Measurements from ENCODE around the gene ZSWIM8. TPM values are rescaled to one million over a fixed set of nuclear protein-coding genes. Genes with fewer than 3 reads are reported as not detected.
"Not testable (repeated sequence)": the region's sequence is repeated elsewhere in the genome, so short reads cannot be mapped to it uniquely, and the experiment has no call there.

The ZSWIM8 gene
- total RNA-seq, 2 donors from 2014 or later = 72.0 to 81.3 TPM

DNA sequence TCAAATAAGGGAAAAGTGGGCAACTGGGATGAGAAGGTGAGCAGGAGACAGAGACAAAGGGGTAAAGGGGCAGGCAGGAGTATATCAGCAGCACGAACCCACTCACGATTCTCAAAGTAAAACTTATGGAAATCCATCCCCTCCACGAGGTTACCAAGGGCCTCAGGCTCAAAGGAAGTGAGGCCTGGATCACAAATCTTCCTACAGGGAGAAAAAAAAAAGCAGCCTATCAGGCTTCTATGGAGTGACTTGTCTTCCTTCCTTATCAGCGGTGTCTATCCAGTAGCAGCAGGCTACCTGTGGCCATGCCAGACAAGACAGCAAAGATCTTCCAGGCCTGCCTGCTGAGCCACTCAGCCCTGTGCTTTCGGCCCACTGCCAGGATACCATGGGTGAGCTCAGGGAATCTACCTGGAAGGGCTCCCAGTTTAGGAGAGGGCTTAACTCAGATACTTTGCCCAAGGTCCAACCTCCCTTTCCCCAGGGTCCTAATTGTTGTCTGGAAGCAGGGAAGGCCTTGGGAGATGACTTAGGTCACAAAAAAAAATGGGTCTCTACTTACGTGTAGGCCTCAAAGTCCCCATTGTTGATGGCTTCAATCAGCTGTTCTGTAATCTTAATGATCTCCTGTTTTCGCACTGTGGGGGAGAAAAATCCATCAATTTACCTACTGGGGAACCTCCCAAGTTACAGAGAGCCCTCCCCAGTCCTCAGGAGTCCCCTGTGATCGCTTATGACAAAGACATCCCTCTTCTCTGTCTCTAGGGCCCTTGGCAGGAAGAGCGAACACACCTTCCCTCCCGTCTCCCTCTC, 31.7 kb downstream of the ZSWIM8 start:
- Mint-ChIP-seq H3K27me3 (ENCODE audit: low read depth) (no peaks in the 10 kb centered on the region), H3K36me3 (ENCODE audit: insufficient read depth in 2 of 2) (peaks cover 0 to 7% of the 10 kb centered on the region in 2 donors), H3K4me1 (ENCODE audit: low read depth) (peaks cover 6% of the 10 kb centered on the region), H3K9me3 (no peaks in the 10 kb centered on the region), H3K4me3 (no peak overlapping the region), H3K27ac (no peak overlapping the region)
- ATAC-seq (replicated peaks in 1 of 2) (no peak), DNase-seq (no peak)

DNA sequence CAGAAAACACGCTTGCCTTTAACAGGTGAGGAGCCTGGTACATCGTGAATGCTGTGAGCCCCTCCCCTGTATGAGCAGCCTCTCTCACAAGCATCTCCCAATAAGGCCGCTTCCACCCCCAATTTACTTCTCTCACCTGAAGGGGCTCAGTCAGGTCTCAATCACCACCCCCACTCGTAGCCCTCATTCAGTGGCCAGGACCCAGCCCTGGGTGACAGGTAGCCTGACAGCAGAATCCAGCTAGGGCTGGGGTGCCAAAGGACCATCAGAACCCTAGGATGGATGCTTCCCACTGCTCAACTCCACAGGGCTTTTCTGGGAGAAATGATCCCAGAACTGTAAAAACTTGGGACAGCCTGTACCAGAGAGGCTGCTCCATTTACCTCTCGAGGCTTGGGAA, 32.4 kb downstream of the ZSWIM8 start:
- ATAC-seq (replicated peaks in 1 of 2) (no peak), DNase-seq (no peak)
- Mint-ChIP-seq H3K4me3 (no peak overlapping the region), H3K9me3 (no peaks in the 10 kb centered on the region), H3K27me3 (ENCODE audit: low read depth) (no peaks in the 10 kb centered on the region), H3K4me1 (ENCODE audit: low read depth) (no peaks in the 10 kb centered on the region), H3K27ac (no peak overlapping the region), H3K36me3 (ENCODE audit: insufficient read depth in 2 of 2) (peaks cover 0 to 3% of the 10 kb centered on the region in 2 donors)

DNA sequence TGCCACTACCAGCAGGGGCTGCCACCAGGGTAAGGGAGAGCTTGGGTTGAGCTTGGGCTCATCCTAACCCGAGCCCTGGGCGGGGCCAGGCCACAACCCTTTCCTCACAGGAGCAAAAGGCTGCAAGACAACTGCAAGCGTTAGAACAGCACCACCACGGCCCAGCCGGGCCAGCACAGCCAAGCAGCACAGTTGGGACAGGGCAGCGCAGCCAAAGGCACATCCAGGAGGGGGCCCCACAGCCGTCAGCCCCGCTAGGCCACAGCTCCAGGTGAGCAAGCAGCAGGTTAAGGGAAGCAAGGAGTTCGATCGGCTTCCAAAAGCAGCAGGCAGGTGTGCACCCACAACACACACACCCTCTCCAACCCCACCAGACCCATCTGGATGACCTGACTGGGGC, 33.0 kb downstream of the ZSWIM8 start:
- no peaks in the 10 kb centered on the region for H3K27me3 Mint-ChIP-seq (ENCODE audit: low read depth)
- ATAC-seq (replicated peaks in 1 of 2) = no peak
- H3K27ac Mint-ChIP-seq = no peak overlapping the region
- no peaks in the 10 kb centered on the region for H3K4me1 Mint-ChIP-seq (ENCODE audit: low read depth)
- H3K9me3 Mint-ChIP-seq = no peaks in the 10 kb centered on the region
- H3K4me3 Mint-ChIP-seq = no peak overlapping the region
- DNase-seq = no peak
- no peaks in the 10 kb centered on the region for H3K36me3 Mint-ChIP-seq (ENCODE audit: insufficient read depth in 2 of 2)

DNA sequence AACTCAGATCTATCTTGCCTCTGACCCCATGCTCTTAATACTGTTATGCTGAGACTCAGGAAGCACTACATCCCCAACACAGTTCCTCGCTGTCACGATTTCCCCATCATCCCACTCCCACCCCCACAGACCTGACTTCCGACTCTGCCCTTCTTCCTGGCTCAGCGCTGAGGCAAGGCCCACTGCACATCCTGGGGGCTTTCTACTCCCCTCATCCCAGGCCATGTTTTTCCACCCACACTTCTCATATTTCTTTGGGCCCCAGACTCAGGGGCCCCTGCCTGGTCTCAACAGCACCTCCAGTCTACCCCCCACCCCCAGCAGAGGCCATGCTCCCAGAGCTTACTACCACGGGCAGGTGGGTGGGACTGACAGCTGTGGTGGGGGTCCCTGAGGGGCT, 33.7 kb downstream of the ZSWIM8 start:
- Mint-ChIP-seq H3K4me3 (no peak overlapping the region), H3K27ac (no peak overlapping the region), H3K36me3 (ENCODE audit: insufficient read depth in 2 of 2) (no peaks in the 10 kb centered on the region), H3K9me3 (no peaks in the 10 kb centered on the region), H3K4me1 (ENCODE audit: low read depth) (no peaks in the 10 kb centered on the region), H3K27me3 (ENCODE audit: low read depth) (no peaks in the 10 kb centered on the region)
- DNase-seq (no peak), ATAC-seq (replicated peaks in 1 of 2) (no peak)

DNA sequence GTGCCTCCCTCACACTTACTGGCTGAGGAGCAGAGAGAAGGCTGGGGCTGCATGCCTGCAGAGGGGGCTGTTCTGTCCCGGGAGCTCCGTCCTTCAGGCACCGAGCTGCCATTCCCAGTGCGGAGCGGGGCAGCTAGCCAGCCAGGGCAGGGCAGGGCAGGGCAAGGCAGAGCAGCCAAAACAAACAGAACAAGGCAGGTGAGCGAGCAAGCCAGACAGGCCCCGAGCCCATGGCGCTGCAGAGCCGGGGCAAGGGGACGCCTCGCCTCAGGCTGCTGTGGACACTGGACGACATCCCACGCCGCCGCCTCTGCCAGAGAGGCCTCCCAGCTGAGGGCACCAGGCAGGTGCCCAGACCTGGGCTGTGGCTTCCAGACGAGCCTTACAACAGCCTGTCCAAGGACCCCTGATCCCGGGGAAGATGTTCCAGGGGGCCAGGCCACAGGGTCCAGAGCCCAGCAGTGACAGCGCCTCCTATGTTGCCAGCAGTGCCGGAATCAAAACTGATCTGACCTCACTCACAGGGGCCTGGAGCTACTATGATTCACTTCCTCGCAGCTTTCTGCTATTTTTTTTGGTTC, 34.2 kb downstream of the ZSWIM8 start:
- H3K9me3 Mint-ChIP-seq = no peaks in the 10 kb centered on the region
- H3K4me3 Mint-ChIP-seq = no peak overlapping the region
- H3K4me1 Mint-ChIP-seq (ENCODE audit: low read depth) = no peaks in the 10 kb centered on the region
- no peaks in the 10 kb centered on the region for H3K27me3 Mint-ChIP-seq (ENCODE audit: low read depth)
- H3K27ac Mint-ChIP-seq = peak overlapping the region; percentile 67
- ATAC-seq (replicated peaks in 1 of 2) (no peak), DNase-seq (no peak)
- no peaks in the 10 kb centered on the region for H3K36me3 Mint-ChIP-seq (ENCODE audit: insufficient read depth in 2 of 2)

DNA sequence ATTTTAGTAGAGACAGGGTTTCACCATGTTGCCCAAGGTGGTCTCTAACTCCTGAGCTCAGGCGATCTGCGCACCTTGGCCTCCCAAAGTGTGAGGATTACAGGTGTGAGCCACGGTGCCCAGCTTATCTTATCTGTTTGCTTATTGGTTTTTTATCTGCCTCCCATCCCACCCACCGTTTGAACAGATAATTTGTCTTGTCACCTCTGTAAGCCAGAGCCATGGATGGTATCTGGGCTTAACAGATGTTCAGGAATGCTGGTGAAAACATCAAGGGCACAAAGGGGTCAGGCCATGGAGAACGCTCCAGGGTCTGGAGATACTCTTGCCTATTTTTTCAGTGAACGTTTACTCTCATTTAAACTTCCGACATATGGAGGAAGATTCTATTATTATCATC, 38.0 kb downstream of the ZSWIM8 start:
- ATAC-seq (replicated peaks in 1 of 2) (no peak), DNase-seq (no peak)
- Mint-ChIP-seq H3K27me3 (ENCODE audit: low read depth) (no peaks in the 10 kb centered on the region), H3K36me3 (ENCODE audit: insufficient read depth in 2 of 2) (no peaks in the 10 kb centered on the region), H3K4me1 (ENCODE audit: low read depth) (no peaks in the 10 kb centered on the region), H3K27ac (peak overlapping the region; percentile 52), H3K9me3 (no peaks in the 10 kb centered on the region), H3K4me3 (no peak overlapping the region)

DNA sequence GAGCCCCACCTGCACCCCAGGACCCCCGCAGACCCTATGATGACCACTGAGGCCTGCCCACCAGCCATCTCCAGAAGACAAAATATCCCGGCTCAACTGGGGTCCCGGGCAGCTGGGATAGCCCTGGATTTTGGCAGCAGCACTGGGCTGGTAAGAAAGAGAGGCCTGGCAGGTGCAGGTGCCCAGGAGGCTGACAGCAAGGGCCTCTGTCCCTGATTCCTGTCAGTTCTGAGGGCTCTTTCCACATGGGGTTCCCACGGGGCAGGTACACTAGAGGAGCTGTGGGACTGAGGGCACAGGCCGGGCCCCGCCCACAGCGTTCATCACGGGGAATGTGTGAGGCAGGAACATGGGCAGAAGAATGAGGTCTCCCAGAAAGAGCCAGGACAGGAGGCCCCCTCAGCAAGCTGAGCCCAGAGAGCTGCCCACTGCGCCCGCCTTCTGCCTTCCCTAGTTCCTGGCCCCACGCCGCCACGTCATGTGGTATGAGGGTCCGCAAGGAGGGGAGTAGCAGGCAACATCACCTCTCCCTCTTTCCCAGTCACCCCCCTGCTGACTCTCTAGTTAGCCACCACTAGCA, 38.8 kb downstream of the ZSWIM8 start:
- Mint-ChIP-seq H3K4me3 (no peak overlapping the region), H3K36me3 (ENCODE audit: insufficient read depth in 2 of 2) (no peaks in the 10 kb centered on the region), H3K9me3 (no peaks in the 10 kb centered on the region), H3K4me1 (ENCODE audit: low read depth) (no peaks in the 10 kb centered on the region), H3K27ac (no peak overlapping the region), H3K27me3 (ENCODE audit: low read depth) (no peaks in the 10 kb centered on the region)
- no peak for ATAC-seq (replicated peaks in 1 of 2)
- DNase-seq = no peak

DNA sequence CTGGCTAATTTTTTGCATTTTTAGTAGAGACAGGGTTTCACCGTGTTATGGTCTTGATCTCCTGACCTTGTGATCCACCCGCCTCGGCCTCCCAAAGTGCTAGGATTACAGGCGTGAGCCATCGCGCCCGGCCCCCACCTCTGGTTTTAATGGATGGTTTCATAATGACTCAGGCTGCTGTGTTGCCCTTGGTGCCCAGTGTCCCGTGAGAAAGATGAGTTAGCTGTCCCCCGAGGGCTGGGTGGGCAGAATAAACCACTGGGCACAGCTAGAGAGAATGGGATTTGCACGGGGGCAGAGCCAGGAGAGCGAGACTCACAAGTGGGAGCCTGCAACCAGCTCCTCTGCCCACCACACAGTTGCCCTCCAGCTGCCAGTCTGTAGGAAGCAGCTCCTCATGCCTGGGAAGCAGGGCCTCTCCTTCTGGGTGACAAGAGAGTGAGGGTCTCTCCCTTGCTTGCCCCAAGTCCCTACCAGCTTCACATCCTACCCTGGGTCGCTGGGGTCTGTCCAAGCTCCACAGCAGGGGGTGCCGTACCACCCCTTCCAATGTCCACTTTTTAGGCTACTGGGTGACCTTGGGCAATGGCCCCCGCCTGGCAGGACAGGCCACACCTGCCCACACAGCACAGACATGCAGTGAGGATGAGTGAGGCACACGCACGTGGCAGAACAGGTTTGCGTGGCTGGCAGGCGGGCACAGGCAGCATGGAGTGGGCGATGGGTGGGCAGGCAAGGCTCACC, 42.1 kb downstream of the ZSWIM8 start:
- H3K36me3 Mint-ChIP-seq (ENCODE audit: insufficient read depth in 2 of 2) = no peaks in the 10 kb centered on the region
- no peaks in the 10 kb centered on the region for H3K9me3 Mint-ChIP-seq
- no peaks in the 10 kb centered on the region for H3K27me3 Mint-ChIP-seq (ENCODE audit: low read depth)
- no peak for DNase-seq
- no peak for ATAC-seq (replicated peaks in 1 of 2)
- H3K27ac Mint-ChIP-seq = no peak overlapping the region
- H3K4me3 Mint-ChIP-seq = no peak overlapping the region
- H3K4me1 Mint-ChIP-seq (ENCODE audit: low read depth) = no peaks in the 10 kb centered on the region

DNA sequence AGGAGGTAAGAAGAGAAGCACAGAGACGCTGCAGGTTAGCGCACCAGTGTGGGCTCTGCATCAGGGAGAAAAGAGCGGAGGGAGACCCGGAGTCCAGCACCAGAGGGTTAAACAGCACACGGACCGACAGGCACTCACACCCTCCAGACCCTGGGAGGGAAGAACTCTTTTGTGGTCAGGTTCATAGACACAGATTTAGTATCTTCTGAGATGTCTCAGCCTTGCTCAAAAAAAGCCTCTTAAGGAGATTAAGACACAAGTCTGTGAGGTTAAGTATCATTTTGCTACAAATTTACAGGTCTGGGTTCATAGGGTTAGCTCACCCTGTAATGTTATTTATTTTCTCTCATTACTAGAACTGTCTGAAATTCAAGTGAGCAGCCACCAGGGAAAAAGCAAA, 42.8 kb downstream of the ZSWIM8 start:
- Mint-ChIP-seq H3K4me1 (ENCODE audit: low read depth) (no peaks in the 10 kb centered on the region), H3K27me3 (ENCODE audit: low read depth) (no peaks in the 10 kb centered on the region), H3K36me3 (ENCODE audit: insufficient read depth in 2 of 2) (no peaks in the 10 kb centered on the region), H3K9me3 (no peaks in the 10 kb centered on the region), H3K27ac (no peak overlapping the region), H3K4me3 (no peak overlapping the region)
- DNase-seq (no peak), ATAC-seq (replicated peaks in 1 of 2) (no peak)

DNA sequence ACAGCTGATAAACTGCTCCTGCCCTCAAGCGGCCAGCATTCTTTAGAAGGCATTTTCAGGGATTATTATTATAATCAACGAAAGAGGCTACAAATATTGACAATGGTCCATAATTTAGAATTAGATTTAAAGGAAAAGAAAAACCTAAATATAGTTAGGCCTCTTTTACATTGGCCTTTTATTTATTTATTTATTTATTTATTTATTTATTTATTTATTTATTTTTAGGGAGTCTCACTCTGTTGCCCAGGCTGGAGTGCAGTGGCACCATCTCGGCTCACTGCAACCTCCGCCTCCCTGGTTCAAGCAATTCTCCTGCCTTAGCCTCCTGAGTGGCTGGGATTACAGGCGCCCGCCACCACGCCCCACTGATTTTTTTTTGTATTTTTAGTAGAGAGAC, 43.7 kb downstream of the ZSWIM8 start:
- not testable (repeated sequence) for H3K4me1 Mint-ChIP-seq (ENCODE audit: low read depth); DNase-seq; H3K27me3 Mint-ChIP-seq (ENCODE audit: low read depth); ATAC-seq (replicated peaks in 1 of 2); H3K36me3 Mint-ChIP-seq (ENCODE audit: insufficient read depth in 2 of 2); H3K4me3 Mint-ChIP-seq; H3K27ac Mint-ChIP-seq; H3K9me3 Mint-ChIP-seq

DNA sequence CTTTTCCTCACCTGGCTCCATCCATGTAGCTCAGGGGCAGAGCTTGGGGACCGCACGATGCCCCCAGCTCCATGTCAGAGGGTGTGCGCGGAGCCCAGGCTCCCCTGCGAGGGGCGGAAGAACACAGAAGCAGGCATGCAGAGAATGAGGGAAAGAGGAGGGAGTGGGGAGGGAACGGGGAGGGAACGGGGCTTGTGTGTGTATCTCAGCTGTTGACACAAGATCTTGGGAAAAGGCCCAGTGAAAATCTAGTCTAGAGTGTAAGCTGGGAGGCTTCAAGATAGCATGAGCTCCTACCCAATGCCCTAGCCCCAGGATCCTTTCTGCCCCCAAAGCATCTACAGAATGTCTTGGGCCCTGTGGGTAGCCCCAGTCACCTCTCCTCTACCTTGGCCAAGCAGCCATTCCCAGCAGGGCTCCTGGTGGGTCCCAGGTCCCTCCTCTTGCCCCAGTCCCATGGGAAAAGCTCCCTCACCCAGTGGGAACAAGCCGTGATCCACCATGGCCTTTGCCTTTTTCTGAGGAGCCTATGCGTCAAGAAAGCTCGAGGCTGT, 51.1 kb downstream of the ZSWIM8 start:
- ATAC-seq (replicated peaks in 1 of 2) (no peak), DNase-seq (no peak)
- H3K4me3 Mint-ChIP-seq = no peak overlapping the region
- H3K4me1 Mint-ChIP-seq (ENCODE audit: low read depth) = no peaks in the 10 kb centered on the region
- H3K27me3 Mint-ChIP-seq (ENCODE audit: low read depth) = no peaks in the 10 kb centered on the region
- H3K27ac Mint-ChIP-seq = no peak overlapping the region
- H3K9me3 Mint-ChIP-seq = no peaks in the 10 kb centered on the region
- no peaks in the 10 kb centered on the region for H3K36me3 Mint-ChIP-seq (ENCODE audit: insufficient read depth in 2 of 2)

DNA sequence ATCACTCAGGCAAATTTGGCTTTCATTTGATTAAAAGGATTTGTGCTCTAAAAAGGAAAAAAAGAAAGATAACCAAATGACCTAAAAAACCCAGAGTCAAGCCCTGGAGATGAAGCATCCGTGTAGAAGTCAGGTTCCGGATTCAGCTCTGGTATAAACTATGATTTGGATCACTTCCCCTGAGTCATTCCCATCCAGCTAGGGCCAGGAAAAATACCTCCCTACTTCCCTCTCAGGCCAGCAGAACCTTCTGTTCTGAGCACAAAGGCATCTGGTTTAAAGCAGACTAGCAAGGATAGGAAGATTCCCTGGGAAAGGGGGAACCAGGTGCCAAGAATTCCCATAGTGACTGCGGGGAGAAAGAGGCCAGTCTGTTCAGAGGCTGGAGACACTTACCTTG, 51.7 kb downstream of the ZSWIM8 start:
- Mint-ChIP-seq H3K27ac (no peak overlapping the region), H3K36me3 (ENCODE audit: insufficient read depth in 2 of 2) (no peaks in the 10 kb centered on the region), H3K4me3 (no peak overlapping the region), H3K4me1 (ENCODE audit: low read depth) (no peaks in the 10 kb centered on the region), H3K27me3 (ENCODE audit: low read depth) (no peaks in the 10 kb centered on the region), H3K9me3 (no peaks in the 10 kb centered on the region)
- ATAC-seq (replicated peaks in 1 of 2) (no peak), DNase-seq (no peak)

DNA sequence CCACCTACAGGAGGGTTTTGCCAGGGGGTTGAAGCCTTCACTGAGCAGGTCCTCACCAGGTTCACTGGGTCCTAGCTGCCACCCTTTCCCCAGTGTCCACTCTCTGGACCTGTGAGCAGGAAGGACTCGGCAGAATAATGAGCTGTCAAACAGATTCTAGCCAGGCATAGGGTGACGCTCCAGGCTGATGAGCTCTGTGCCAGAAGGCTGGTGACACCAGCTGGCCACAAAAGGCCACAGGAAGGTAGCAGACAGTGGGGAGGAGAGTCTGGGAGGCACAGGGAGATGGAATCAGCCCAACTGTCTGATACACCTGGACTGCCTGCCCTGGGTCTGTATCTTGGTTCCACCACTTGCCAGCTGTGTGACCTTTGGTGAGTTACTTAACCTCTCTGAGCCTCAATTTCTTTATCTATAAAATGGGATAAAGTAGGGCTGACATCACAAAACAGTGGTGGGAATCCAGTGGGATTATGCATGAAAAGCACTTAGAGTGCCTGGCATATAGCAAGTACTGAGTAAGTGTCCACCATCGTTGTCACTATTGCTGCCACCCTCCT, 52.7 kb downstream of the ZSWIM8 start:
- H3K4me3 Mint-ChIP-seq = no peak overlapping the region
- no peaks in the 10 kb centered on the region for H3K9me3 Mint-ChIP-seq
- DNase-seq = no peak
- H3K27me3 Mint-ChIP-seq (ENCODE audit: low read depth) = no peaks in the 10 kb centered on the region
- no peak for ATAC-seq (replicated peaks in 1 of 2)
- H3K4me1 Mint-ChIP-seq (ENCODE audit: low read depth) = no peaks in the 10 kb centered on the region
- H3K36me3 Mint-ChIP-seq (ENCODE audit: insufficient read depth in 2 of 2) = no peaks in the 10 kb centered on the region
- no peak overlapping the region for H3K27ac Mint-ChIP-seq
